Measurements from ENCODE around the gene RNASEH2B. TPM values are rescaled to one million over a fixed set of nuclear protein-coding genes. Genes with fewer than 3 reads are reported as not detected.
A peak's percentile ranks its signal among the peaks of the same experiment; 100 is the strongest.

Gene RNASEH2B
- polyA plus RNA-seq, 3 donors: 30.9 to 71.5 (median 65.9) TPM

- Histone ChIP-seq H3K9ac (ENCODE audit: insufficient read depth, low read length, poor library complexity, severe bottlenecking) (no peak overlapping the region), H4K20me1 (ENCODE audit: insufficient read depth, low read length) (no peaks in the 10 kb centered on the region), H2AFZ (ENCODE audit: insufficient read depth, low read depth, low read length, poor library complexity, severe bottlenecking) (peak overlapping the region; percentile 54), H3K36me3 (replicated peaks in 1 of 2; ENCODE audit: control insufficient read depth in 1 of 2, insufficient read depth in 2 of 2, low read length in 2 of 2) (no peaks in the 10 kb centered on the region), H3K27ac (ENCODE audit: low read depth in 1 of 2, low read length in 2 of 2) (peak overlapping the region in 1 of 2 donors; percentile 50), H3K79me2 (ENCODE audit: insufficient read depth, low read length) (no peaks in the 10 kb centered on the region), H3K9me3 (replicated peaks in 1 of 2; ENCODE audit: control insufficient read depth in 1 of 2, insufficient read depth in 1 of 2, low read length in 2 of 2) (no peaks in the 10 kb centered on the region), H3K4me3 (replicated peaks in 1 of 3; ENCODE audit: low read depth in 2 of 3, low read length in 3 of 3) (no peak overlapping the region), H3K4me1 (ENCODE audit: control insufficient read depth in 1 of 2, insufficient read depth in 2 of 2, low read length in 2 of 2) (peaks cover 32 to 42% of the 10 kb centered on the region in 2 donors), H3K27me3 (ENCODE audit: control insufficient read depth in 2 of 2, insufficient read depth in 2 of 2, low read length in 2 of 2) (no peaks in the 10 kb centered on the region), H3K4me2 (replicated peaks; ENCODE audit: extremely low read depth, low read length, poor library complexity, severe bottlenecking) (peak overlapping the region; percentile 24)
- intact Hi-C loops (cut with micrococcal nuclease): no loop called here
- peak overlapping the region in 3 of 7 donors; percentile 11 to 81 (median 62) for H3K27ac Mint-ChIP-seq
- H3K9me3 Mint-ChIP-seq: peaks cover 0 to 2% (median 0%) of the 10 kb centered on the region in 7 donors
- no peak for DNase-seq
- no peak overlapping the region for H3K4me3 Mint-ChIP-seq
- H3K36me3 Mint-ChIP-seq: no peaks in the 10 kb centered on the region
- H3K4me1 Mint-ChIP-seq: peaks cover 46% of the 10 kb centered on the region
- no peaks in the 10 kb centered on the region for H3K27me3 Mint-ChIP-seq (ENCODE audit: low read depth in 3 of 3)
- WGBS (ENCODE audit: insufficient coverage): 33% methylated on average over 1 of the region's 1 CpG
- TF ChIP-seq, protein P1, sequence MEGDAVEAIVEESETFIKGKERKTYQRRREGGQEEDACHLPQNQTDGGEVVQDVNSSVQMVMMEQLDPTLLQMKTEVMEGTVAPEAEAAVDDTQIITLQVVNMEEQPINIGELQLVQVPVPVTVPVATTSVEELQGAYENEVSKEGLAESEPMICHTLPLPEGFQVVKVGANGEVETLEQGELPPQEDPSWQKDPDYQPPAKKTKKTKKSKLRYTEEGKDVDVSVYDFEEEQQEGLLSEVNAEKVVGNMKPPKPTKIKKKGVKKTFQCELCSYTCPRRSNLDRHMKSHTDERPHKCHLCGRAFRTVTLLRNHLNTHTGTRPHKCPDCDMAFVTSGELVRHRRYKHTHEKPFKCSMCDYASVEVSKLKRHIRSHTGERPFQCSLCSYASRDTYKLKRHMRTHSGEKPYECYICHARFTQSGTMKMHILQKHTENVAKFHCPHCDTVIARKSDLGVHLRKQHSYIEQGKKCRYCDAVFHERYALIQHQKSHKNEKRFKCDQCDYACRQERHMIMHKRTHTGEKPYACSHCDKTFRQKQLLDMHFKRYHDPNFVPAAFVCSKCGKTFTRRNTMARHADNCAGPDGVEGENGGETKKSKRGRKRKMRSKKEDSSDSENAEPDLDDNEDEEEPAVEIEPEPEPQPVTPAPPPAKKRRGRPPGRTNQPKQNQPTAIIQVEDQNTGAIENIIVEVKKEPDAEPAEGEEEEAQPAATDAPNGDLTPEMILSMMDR (IDR thresholded peaks at IDR 0.05): no peak
Measured at GRCh38 chr13:50883728-50884127, 25.9 kb upstream of the RNASEH2B start.

- peak overlapping the region; percentile 24 for H3K4me2 ChIP-seq (replicated peaks; ENCODE audit: extremely low read depth, low read length, poor library complexity, severe bottlenecking)
- H3K36me3 Mint-ChIP-seq: no peaks in the 10 kb centered on the region
- TF ChIP-seq, protein P1 (IDR thresholded peaks at IDR 0.05): no peak
- WGBS (ENCODE audit: insufficient coverage): no CpG with 5 or more reads among the region's 1 CpG
- no peaks in the 10 kb centered on the region for H3K36me3 ChIP-seq (replicated peaks in 1 of 2; ENCODE audit: control insufficient read depth in 1 of 2, insufficient read depth in 2 of 2, low read length in 2 of 2)
- H3K27ac ChIP-seq (ENCODE audit: low read depth in 1 of 2, low read length in 2 of 2): peak overlapping the region in 1 of 2 donors; percentile 50
- H3K4me1 Mint-ChIP-seq: peaks cover 46% of the 10 kb centered on the region
- peak in 1 of 3 donors; percentile 11 for DNase-seq
- no peak overlapping the region for H3K4me3 ChIP-seq (replicated peaks in 1 of 3; ENCODE audit: low read depth in 2 of 3, low read length in 3 of 3)
- H3K27ac Mint-ChIP-seq: peak overlapping the region in 3 of 7 donors; percentile 62 to 81 (median 79)
- no peaks in the 10 kb centered on the region for H4K20me1 ChIP-seq (ENCODE audit: insufficient read depth, low read length)
- peaks cover 32 to 42% of the 10 kb centered on the region in 2 donors for H3K4me1 ChIP-seq (ENCODE audit: control insufficient read depth in 1 of 2, insufficient read depth in 2 of 2, low read length in 2 of 2)
- peak overlapping the region; percentile 54 for H2AFZ ChIP-seq (ENCODE audit: insufficient read depth, low read depth, low read length, poor library complexity, severe bottlenecking)
- intact Hi-C loops (cut with micrococcal nuclease): no loop called here
- H3K9me3 ChIP-seq (replicated peaks in 1 of 2; ENCODE audit: control insufficient read depth in 1 of 2, insufficient read depth in 1 of 2, low read length in 2 of 2): no peaks in the 10 kb centered on the region
- H3K27me3 ChIP-seq (ENCODE audit: control insufficient read depth in 2 of 2, insufficient read depth in 2 of 2, low read length in 2 of 2): no peaks in the 10 kb centered on the region
- peaks cover 0 to 1% (median 0%) of the 10 kb centered on the region in 3 donors for H3K27me3 Mint-ChIP-seq (ENCODE audit: low read depth in 3 of 3)
- no peaks in the 10 kb centered on the region for H3K79me2 ChIP-seq (ENCODE audit: insufficient read depth, low read length)
- H3K9ac ChIP-seq (ENCODE audit: insufficient read depth, low read length, poor library complexity, severe bottlenecking): no peak overlapping the region
- peaks cover 0 to 2% (median 0%) of the 10 kb centered on the region in 7 donors for H3K9me3 Mint-ChIP-seq
- H3K4me3 Mint-ChIP-seq: peak overlapping the region in 1 of 2 donors; percentile 78
Measured at GRCh38 chr13:50884265-50884664, 25.3 kb upstream of the RNASEH2B start.

All from CD14-positive monocyte (primary cell).